ENCODE measurements around the gene LANCL1.
A peak's percentile ranks its signal among the peaks of the same experiment; 100 is the strongest.

The LANCL1 gene, protein sequence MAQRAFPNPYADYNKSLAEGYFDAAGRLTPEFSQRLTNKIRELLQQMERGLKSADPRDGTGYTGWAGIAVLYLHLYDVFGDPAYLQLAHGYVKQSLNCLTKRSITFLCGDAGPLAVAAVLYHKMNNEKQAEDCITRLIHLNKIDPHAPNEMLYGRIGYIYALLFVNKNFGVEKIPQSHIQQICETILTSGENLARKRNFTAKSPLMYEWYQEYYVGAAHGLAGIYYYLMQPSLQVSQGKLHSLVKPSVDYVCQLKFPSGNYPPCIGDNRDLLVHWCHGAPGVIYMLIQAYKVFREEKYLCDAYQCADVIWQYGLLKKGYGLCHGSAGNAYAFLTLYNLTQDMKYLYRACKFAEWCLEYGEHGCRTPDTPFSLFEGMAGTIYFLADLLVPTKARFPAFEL

DNA sequence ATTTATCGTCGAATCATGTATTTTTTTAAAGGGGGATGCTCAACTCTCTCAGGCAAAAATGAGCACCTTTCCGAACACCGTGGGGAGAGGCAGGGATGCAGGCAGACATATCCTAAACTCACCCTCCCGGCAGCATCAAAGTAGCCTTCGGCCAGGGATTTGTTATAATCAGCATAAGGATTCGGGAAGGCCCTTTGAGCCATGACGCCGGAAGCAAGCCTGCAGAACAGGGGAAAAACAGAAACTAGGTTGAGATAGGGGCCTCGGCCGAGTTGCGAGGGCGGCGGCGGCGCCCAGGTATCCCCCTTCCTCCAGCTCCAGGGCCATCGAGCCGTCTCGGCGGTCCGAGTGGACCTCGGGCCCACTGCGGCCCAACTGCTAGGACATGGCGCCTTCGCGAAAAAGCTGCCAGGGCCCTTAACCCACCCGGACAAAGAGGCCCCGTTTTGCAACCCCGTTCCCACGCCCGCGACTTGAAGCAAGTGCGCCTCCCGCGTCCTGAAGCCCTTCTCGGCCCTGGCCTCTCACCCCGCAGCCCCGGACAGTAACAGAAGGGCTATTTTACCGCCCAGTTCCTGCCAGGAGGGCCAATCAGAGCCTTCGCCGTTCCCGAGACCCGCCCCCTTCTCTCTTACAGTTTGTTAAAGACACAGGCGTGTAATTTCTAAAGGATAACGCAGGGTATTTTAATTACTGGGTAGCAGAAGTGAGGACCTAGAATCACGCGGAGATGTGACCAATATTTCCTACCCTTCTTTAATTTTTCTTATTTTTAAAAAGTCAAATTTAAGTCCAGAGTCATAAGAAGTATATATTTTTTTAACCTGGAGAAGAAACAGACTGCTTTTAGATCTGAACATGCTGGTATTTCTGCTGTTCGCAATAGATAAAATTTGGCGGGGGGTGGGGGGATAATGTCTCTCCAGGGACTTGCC is at the start of gene LANCL1:
Gene LANCL1, minus strand, starts transcription at position 566 of the 935 bp plus-strand sequence. Its CDS starts 363 bp downstream, at position 203.
- DNase-seq: peak; percentile 72 to 96 (median 89)

DNA sequence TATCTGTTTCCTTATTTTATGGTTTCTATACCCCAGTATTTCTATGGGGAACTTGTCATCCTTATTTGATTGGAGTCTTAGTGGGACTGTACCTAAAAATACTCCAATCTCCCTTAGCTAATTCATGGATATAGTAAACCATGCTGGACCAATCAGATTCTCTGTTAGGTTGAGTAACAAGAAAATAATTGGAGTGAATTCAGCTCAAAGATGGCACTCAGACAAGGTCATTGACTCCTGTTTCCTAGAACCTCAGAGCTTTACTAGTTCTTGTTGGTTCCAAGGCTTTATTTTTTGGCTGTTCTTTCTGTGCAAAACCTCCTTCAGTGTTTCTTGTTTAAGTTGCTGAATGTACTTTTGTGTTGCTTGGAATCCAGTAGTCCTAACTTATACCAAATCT is 48.0 kb upstream of the LANCL1 start:
- DNase-seq: no peak

DNA sequence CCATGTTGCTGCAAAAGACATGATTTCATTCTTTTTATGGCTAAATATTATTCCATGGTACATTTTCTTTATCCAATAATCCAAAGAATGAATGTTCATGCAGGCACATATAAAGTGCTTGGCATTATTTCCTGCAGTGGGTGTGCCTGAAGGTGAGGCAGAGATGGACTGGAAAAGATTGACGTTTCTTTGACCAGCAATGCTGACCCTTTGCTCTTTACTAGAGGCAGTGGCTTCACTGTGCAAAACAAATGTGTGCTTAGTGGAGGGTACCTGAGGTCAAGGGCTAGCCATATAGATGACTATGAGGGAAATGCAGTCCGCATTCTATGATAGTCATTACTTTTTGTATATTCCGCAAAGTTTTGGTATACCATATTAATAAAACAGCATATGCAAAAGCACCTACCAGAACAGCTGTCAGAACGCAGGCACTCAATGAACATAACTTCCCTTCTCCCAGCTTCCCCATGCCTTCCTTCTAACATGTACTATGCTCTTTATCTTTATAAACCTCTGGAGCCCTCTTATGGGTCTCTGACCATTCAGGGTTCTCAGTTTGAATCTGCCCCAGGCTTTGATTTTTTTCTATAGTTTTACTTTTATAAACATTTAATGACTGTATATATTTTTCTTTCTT is 47.2 kb upstream of the LANCL1 start:
- DNase-seq: no peak

DNA sequence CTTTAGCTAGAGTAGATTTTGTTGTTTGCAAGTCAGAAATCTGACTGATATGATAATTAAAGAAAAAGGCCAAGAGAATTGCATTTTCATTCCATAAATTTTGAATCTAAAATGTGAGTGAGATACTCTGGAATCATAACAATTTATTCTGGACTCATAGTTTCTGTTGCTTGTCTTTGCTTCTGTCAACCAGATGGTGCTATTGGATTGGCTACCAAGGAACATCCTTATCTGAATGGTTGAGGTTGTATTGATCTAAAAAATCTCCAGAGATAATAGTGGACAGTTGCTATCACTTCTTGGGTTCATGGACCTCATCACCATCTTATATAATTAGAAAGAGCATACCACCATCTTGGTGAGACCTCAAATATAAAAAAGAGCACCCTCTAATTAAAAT is 45.8 kb upstream of the LANCL1 start:
- DNase-seq: no peak

DNA sequence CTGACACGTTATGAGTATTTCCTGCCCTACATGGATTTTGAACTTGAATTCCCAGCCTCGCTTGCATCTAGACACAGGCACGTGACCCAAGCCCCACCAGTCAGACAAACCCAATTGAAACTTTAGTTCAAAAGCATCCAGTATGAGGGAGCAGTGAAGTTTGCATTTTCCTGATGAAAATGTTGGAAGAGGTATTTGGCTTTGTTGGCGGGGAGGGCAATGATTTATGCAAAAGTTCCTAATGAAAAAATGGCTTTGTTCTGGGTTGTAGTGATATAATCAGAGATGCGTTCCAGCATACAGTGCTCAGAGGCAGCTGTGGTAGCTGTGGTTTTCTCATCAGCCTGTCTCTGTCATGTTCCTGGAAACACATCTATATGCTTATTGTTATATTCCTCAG is 43.0 kb upstream of the LANCL1 start:
- no peak for DNase-seq

DNA sequence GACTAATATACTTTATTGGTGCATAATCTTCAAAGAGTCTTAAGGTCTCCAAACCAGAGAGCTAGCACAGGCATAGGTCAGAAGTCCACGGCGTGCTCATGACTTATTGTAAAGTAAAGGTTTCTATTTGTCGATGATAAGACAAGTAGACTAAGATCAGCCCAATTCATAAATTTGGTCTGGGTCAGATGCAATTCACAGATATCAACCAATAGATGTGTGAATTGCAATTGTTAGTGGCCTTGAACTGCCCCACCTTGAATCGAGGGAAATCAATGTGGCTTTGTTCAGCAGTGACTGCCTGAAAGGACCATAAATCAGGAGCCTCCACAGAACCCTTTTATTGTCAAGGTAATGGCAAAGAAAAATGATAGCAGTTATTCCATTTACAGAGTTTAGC is 40.7 kb upstream of the LANCL1 start:
- DNase-seq: no peak

DNA sequence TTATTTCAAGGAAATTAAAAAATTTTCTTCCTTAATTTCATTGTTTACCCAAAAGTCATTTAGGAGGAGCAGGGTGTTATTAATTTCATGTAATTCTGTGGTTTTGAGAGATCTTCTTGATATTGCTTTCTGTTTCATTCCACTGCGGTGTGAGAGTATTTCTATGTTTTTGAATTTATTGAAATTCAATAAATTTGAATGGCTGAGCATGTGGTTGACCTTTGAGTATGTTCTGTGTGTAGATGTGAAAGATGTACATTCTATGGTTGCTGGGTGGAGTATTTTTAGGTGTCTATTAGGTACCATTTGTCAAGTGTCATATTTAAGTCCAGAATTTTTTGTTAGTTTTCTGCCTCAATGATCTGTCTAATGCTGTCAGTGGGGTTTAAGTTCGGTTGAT is 39.4 kb upstream of the LANCL1 start:
- no peak for DNase-seq

DNA sequence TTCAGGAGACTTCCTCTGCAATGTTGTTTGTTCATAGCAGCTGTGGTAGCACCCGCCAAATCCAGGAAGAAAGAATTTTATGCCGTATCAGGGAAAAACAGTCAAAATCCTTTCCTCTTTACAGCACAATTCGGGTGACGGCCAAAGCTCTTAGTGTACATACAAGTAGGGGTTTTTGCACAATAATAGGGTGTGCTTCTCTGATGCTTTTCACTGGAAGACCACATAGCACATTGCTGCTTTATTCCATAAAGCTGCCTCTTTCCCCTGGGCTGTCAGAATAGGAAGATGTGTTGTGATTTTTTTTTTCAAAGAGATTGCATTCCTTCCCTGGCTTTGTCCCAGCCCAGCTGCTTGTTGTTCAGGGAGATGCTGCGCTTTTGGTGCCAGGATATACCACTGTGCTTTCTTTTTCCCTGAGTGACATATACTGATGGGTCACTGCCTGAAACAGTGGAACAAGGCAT is 27.2 kb upstream of the LANCL1 start:
- no peak for DNase-seq

DNA sequence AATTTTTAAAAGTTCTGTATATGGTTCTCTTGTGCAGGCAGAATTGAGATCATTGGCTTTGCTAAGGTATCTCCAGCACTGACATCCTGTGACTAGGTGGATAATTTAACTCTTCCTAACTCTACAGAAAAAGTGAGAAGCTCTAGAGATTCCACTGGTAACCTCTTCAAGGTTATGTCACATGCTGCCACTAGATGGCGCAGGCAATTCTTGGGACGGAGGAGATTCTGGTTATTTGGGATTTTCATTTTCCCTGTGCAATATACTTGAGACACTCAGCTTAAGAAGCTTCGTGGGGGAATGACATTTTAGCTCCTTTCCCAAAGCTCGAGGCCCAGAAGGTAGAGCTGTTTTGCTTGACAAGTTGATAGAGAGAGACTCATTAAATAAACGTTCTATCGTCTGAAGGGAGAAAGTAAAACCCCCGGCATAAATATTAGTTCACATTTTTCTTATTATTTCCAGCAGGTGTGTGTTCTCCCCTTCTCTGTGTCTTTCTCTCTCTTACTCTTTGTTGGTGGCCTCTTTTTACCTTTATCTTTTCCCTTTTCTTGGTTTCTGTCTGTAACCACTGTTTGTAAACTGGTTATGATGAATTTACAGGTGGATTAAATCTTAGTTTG is 26.6 kb upstream of the LANCL1 start:
- peak; percentile 15 to 72 (median 21) for DNase-seq

DNA sequence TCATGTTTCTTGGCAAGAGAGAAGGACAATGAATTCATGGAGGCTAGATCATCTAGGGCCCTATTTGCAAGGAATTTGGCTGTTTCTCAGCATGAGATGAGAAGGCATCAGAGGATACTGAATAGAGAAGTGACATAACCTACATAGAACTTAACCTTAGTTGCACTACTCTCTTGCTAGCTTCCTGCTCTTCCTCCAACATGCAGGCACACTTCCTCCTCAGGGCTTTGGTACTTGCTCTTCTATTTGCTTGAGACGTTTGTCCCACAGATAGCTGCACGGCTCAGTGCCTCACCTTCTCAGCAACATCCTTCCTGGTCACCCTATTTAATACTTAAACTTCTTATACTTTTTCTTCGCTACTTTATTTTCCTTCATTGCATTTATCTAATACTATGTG is 20.0 kb upstream of the LANCL1 start:
- no peak for DNase-seq

DNA sequence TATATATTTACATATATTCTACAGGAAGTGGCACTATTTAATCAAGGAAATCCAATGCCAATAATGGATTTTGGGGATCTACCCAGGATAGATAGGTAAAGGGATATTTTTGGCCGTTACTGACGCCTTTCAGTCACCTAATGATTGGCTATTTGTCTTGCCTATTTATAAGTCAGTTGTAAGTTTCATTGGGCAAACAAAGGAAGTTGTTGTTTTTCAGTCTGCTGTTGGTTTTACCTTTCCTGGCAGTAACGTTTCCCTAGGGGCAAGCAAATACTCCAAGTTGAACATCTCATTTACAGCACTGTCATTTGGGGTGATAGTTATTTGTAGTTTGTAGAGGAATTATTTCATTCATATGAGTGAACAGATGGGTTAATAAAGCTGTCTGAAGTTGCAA is 17.0 kb upstream of the LANCL1 start:
- DNase-seq: peak in 1 of 3 experiments; percentile 5

DNA sequence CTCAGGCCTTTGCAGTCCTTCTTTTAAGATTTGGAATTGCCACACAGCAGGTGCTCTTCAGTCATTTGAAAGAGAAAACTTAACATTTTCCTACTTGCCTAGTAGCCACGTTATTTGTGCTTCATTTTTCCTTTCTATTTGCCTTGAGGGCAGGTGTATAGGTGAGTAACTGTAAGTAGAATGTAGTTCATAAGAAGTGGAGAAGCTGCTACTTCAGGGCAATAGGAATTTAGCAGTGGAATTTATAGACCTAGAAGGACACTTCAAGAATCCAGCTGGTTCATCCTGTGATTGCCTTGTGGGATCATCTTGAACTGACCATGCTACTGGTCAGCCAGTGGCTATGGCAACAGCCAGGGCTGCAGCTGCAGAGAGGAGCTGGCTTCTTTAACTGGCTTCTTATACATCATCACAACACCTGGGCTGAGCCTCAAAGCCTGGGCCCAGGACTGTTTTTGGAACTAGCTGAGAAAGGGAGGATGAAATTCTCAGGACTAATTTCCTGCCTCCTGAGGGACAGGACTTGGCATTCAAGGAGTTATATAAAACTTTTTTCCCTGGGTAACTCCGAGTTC is 5.1 kb upstream of the LANCL1 start:
- DNase-seq: peak in 1 of 3 experiments; percentile 6

DNA sequence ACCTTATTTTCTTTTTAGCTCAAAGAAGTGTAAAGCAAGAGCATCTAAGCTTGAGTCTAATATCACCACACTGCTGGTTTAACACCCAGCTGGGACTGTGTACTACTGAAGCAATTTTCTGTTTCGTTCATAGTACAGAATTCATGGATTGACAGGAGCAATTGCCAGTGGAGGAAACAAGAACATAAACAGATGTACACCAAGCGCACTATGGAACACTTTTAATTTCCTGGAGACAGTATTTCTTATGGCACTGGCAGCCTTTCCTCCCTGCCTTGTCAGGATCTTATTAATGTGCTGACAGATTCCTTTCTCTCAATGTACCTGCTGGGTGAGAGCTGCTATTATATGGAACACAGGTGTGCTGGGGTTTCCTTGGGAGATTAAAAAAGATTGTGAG is 4.2 kb upstream of the LANCL1 start:
- no peak for DNase-seq

DNA sequence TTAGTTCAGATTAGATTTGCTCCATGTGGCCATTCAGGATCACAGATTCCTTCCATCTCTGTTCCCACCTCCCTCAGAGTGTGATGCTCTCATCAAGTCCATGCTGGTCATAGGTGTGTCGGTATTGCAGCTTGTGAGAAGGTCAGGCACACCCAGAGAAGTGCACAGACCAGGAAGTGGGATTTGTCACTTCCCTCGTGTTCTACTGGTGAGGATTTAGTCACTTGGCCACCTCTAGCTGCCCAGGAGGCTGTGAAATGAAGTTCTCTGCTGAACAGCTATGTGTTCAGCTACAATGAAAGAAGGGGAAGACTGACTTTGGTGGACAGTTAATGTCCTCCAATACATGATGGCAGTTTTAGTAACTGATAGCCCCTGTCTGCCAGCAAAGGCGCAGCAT is 3.5 kb upstream of the LANCL1 start:
- no peak for DNase-seq

DNA sequence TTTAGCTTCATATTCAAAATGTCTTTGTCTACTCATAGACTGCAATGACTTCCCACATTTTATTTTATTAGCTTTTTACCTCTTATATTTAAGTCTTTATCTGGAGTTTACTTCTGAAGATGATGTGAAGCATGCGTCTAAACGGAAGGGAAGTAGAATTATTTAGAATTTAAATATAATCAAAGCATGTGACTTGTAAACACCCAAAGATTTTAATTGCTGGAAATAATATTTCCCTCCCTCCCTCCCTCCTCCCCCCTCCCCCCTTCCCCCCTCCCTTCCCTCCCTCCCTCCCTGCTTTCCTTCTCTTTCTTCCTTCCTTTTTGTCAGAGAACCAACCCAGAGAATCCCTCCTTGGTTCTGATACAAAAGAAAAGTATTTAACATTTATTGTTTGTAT is 2.1 kb upstream of the LANCL1 start:
- DNase-seq: no peak

DNA sequence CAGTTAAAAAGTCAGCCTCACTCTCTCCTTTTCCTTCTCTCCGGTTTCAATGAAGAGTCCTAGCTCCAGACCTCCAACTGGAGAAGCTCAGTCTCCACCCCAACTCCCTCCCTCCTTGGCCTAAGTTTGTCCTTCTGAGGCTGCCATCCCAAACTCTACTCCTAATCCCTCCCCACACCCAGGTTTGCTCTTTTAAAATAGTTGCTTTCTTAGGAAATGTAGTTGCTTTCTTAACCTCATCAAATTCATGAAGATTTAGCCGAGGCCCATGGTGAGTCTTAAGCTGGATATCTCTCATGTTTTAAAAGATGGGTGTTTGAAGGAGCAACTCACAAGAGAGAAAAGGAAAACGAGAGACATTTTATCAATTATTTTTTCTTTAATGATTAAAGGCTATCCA is 937 bp upstream of the LANCL1 start:
- DNase-seq: peak in 1 of 3 experiments; percentile 39

DNA sequence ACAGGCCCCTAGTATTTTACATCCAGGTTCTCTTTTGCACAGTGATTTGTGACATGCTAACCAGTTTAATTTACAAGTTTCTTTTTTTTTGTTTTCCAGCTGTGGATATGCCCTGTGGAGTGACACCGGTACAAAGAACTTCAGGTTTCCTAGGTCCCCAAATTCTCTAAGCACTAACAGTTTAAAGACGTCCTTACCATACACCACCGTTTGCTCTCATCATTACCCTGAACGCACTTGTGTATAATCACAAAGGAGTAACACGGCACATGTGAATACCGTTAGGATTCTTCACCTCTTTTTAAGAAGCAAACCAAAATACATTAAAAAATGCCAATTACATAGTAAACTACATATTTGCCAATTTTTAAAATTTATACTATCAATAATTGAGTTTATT is 853 bp downstream of the LANCL1 start:
- peak in 2 of 3 experiments; percentile 9 to 57 for DNase-seq

DNA sequence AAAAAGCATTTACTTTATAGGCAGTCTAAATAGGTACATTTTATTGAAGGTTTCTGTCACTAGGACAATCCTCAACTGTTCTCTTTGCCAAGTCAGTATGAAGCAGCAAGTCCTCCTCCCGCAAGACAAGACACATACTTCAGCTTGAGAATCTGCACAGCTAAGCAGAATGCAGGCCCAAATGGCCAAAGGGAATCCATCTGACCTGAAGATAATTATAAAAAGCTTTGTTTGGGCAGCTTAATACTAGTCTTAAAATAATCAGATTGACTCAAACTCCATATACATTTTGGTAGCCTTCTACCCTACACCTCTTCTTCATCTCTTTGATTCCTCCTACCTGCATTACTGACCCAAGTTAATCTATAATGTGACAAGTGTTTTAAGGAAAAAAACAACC is 1.8 kb downstream of the LANCL1 start:
- DNase-seq: peak in 1 of 3 experiments; percentile 5

DNA sequence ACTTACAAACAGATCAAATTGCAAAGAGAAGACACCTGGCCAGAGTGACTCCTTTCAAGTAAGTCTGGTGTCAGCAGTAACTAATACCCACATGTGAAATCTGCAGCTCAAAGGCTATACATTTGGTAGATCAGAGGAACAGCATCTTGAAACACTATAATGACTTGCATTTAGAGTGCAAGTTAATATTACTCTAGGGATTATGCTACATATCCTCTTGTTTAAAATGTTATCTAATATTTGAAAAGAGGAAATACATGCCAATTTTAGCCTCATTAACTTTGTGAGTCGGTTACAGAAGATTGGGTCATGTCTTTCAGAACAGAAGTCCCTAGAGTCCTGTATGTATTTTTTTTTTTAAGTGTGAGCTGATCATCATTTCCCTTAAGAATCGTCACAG is 15.2 kb downstream of the LANCL1 start:
- DNase-seq: peak in 1 of 3 experiments; percentile 58

DNA sequence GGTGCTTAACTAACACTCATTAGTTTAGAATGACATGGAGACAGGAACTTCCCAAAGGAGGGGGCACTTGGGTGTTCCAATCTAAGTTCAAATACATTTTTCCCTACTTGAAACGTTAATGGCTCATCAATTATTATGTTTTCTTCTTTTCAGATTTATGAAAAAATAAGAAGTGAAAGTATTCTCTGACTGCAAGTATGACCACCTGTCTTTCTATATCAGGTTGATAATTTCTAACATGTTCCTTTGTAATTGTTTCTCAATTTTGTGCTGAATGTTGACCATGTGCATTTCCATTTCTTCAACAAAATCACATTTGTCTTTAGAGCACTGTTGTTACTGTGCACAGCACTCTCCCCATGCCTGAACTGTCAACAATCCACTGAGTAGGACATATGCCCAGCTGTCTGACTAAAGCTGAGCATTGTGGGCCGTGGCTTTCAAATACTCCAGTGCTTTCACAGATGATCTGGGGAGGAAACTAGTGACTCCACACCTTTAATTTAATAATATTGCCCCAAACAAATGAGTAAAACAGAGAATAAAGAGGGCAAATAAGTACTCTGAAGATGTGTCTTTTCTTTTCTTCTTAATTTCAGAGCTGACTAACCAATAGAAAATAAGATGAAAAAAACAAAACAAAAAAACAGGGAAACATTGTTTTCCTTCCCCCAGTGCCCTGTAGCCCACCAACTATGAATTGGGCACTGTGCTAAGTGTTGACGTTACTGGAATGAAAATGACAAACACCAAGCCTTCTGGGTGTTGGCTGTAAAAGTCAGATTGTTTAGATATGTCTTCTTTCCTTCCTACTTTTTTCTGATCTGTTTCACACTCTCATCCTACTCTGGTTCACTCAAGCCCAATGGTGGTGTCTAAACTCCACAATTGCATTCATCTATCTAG is 16.0 kb downstream of the LANCL1 start:
- DNase-seq: no peak

DNA sequence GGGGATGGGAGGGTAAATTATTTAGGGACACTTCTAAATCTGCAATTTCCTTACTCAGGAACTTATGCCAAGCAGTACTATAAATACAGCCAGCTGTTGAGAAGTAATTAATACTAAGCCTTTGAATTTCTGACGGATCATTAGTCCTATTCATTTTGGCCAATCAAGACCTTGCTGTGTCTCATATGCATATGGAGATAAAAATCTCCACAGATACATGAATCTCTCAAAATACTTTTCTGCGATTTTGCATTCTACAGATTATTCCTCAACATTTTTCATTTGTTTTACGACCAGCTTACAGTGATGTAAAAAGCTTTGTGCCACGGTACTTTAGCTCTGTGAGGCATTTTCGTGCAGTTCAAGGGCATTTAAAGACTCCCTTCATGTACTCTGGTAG is 16.7 kb downstream of the LANCL1 start:
- no peak for DNase-seq

Data from NCI-H1417 (cell line).